Epithelial cell of esophagus (primary cell): ENCODE results near the gene BIRC3.

Experiments used
- DNase-seq: peaks from one replicate; pipeline ENCODE4 v3.0.0; 2010; ENCODE audit warnings: low read depth
- H3K4me3 ChIP-seq: 2 replicates; pipeline ENCODE4 v1.5.1; 2011; ENCODE audit warnings: mild to moderate bottlenecking, low read length, control low read depth
- CTCF ChIP-seq: IDR thresholded peaks from 2 replicates; pipeline ENCODE4 v1.5.1; 2011; ENCODE audit warnings: low read depth, mild to moderate bottlenecking, low read length, control low read depth, inconsistent platforms; ENCODE audit not compliant: insufficient read depth; ENCODE audit errors: missing control alignments

The BIRC3 gene

GRCh38 chr11:102317099-102317767 lies at the start of gene BIRC3:
Gene BIRC3 (plus strand): TSS chr11:102317484. CDS start chr11:102324510, 7,026 bp downstream.
- peak within 1 kb of the TSS; percentile 39 for H3K4me3 ChIP-seq
- TF ChIP-seq CTCF, result peak; percentile 58
- peak; percentile 98 for DNase-seq

- no peak for TF ChIP-seq CTCF
- peak; percentile 76 for DNase-seq
- H3K4me3 ChIP-seq, result peak overlapping the region; percentile 47
Observed at GRCh38 chr11:102267609-102268008, 49.7 kb upstream of the BIRC3 start.

GRCh38 chr11:102268083-102268984 lies 49.0 kb upstream of the BIRC3 start:
- DNase-seq, result peak; percentile 98
- H3K4me3 ChIP-seq, result peak overlapping the region; percentile 47
- TF ChIP-seq CTCF, result peak; percentile 69

- peak; percentile 20 for DNase-seq
- H3K4me3 ChIP-seq, result peak overlapping the region; percentile 0
- TF ChIP-seq CTCF, result no peak
Observed at GRCh38 chr11:102268985-102269470, 48.3 kb upstream of the BIRC3 start.

- DNase-seq, result peak; percentile 98
- no peak for TF ChIP-seq CTCF
- H3K4me3 ChIP-seq, result no peak overlapping the region
Observed at GRCh38 chr11:102269927-102270326, 47.4 kb upstream of the BIRC3 start.

- no peak overlapping the region for H3K4me3 ChIP-seq
- no peak for DNase-seq
- no peak for TF ChIP-seq CTCF
Observed at GRCh38 chr11:102272047-102272824, 45.0 kb upstream of the BIRC3 start.
